GM12878 (cell line): ENCODE data around the gene NSFL1C. TPM values are rescaled to one million over a fixed set of nuclear protein-coding genes. Genes with fewer than 3 reads are reported as not detected.

Experiments
- ATAC-seq: fragments of 200-7000 bp; cut with Tn5 transposase; 3 replicates; pipeline ENCODE4 v1.9.1; 2020; ENCODE audit warnings: mild to moderate bottlenecking, moderate library complexity
- BruUV-seq: library from RNA; stranded (reverse); fragments of 400-500 nt; replicated peaks from 2 replicates; lab custom pipeline; 2021; lab: Mats Ljungman, UMichigan
- CTCF ChIA-PET: fragments of 300-600 bp; sonication (Branson Sonifier 250); formaldehyde crosslinking; extraction: SDS; loops from one replicate; lab custom pipeline; 2021; ENCODE audit warnings: inconsistent platforms; lab: Yijun Ruan, JAX
- POLR2A ChIA-PET: fragments of 350-600 bp; formaldehyde crosslinking; extraction: SDS; loops from one replicate; lab custom pipeline; 2021; ENCODE audit warnings: inconsistent platforms; lab: Charles Lee
- RAD21 ChIA-PET: fragments of 300-600 bp; sonication (Branson Sonifier 250); formaldehyde crosslinking; loops from one replicate; lab custom pipeline; 2023; ENCODE audit warnings: antibody characterized with exemption; ENCODE audit not compliant: unreplicated experiment; lab: Charles Lee
- SMC1A ChIA-PET: fragments of 300-600 bp; sonication (Branson Sonifier 250); formaldehyde crosslinking; loops from one replicate; lab custom pipeline; 2023; ENCODE audit not compliant: unreplicated experiment, uncharacterized antibody; lab: Charles Lee
- DNase-seq: peaks from one replicate; pipeline ENCODE4 v3.0.0-alpha.2; 2011; ENCODE audit warnings: low read depth, low spot score
- FAIRE-seq: peaks from 3 replicates; lab custom pipeline; 2011; peaks lifted over from hg19 to GRCh38; lab: Jason Lieb, UNC
- H2AFZ ChIP-seq: 2 replicates; pipeline ENCODE4 v1.6.0; 2011; ENCODE audit warnings: low read depth, low read length, control low read depth; ENCODE audit not compliant: control insufficient read depth
- H3K27ac ChIP-seq: 2 replicates; pipeline ENCODE4 v1.5.1; 2011; ENCODE audit warnings: control low read depth; ENCODE audit not compliant: control insufficient read depth, insufficient read depth
- H3K27me3 ChIP-seq, 2 experiments: replicated peaks in 1 of 2; 2 replicates each; pipeline versions ENCODE4 v1.6.0 to v1.6.1; 2011; ENCODE audit warnings: low read length in 1 of 2; ENCODE audit not compliant: control insufficient read depth in 2 of 2, insufficient read depth in 2 of 2
- H3K36me3 ChIP-seq, 2 experiments: 2 replicates each; pipeline ENCODE4 v1.5.1; 2011; ENCODE audit warnings: low read length in 1 of 2; ENCODE audit not compliant: control insufficient read depth in 2 of 2, insufficient read depth in 2 of 2
- H3K4me1 ChIP-seq: 2 replicates; pipeline ENCODE4 v1.6.1; 2011; ENCODE audit warnings: mild to moderate bottlenecking, low read length, moderate library complexity, mixed read lengths; ENCODE audit not compliant: control insufficient read depth, insufficient read depth
- H3K4me2 ChIP-seq: 2 replicates; pipeline ENCODE4 v1.6.0; 2011; ENCODE audit warnings: control low read depth; ENCODE audit not compliant: control insufficient read depth, insufficient read depth
- H3K4me3 ChIP-seq: fragments of 200-600 bp; sonication (generic); 2 replicates; pipeline ENCODE4 v1.5.1; 2016
- H3K79me2 ChIP-seq: 2 replicates; pipeline ENCODE4 v1.6.0; 2011; ENCODE audit warnings: low read length; ENCODE audit not compliant: control insufficient read depth, insufficient read depth
- H3K9ac ChIP-seq: 2 replicates; pipeline ENCODE4 v1.8.0; 2011; ENCODE audit warnings: low read length, control low read depth, mixed read lengths; ENCODE audit not compliant: control insufficient read depth, insufficient read depth
- H3K9me3 ChIP-seq: replicated peaks from 3 replicates; pipeline ENCODE4 v1.5.1; 2011; ENCODE audit warnings: mild to moderate bottlenecking, low read length; ENCODE audit not compliant: control insufficient read depth, insufficient read depth
- H4K20me1 ChIP-seq: 2 replicates; pipeline ENCODE4 v1.6.0; 2011; ENCODE audit not compliant: control insufficient read depth, insufficient read depth
- E2F4 ChIP-seq: IDR thresholded peaks from 2 replicates; pipeline ENCODE4 v1.6.1; 2012; ENCODE audit warnings: low read depth, low read length, improper control_type of control experiment
- EED ChIP-seq: sonication (generic); IDR thresholded peaks from 2 replicates; pipeline ENCODE4 v1.6.1; 2016; ENCODE audit warnings: antibody characterized with exemption, low read depth
- IRF3 ChIP-seq: fragments of 450-650 bp; IDR thresholded peaks from 2 replicates; pipeline ENCODE4 v1.6.1; 2014; ENCODE audit warnings: mild to moderate bottlenecking
- KDM1A ChIP-seq: fragments of 200-600 bp; sonication (generic); IDR thresholded peaks from 2 replicates; pipeline ENCODE4 v1.6.1; 2016; ENCODE audit warnings: borderline replicate concordance
- KLF5 ChIP-seq: fragments of 450-650 bp; IDR thresholded peaks from 2 replicates; pipeline ENCODE4 v1.6.1; 2014; ENCODE audit warnings: mild to moderate bottlenecking; ENCODE audit not compliant: partially characterized antibody
- NFXL1 ChIP-seq: fragments of 450-650 bp; IDR thresholded peaks from 2 replicates; pipeline ENCODE4 v1.6.1; 2017; ENCODE audit warnings: antibody characterized with exemption, mild to moderate bottlenecking, borderline replicate concordance
- NRF1 ChIP-seq: conservative IDR thresholded peaks from 2 replicates; pipeline ENCODE4 v1.6.1; 2011; ENCODE audit warnings: mild to moderate bottlenecking, low read depth, low read length, improper control_type of control experiment
- SKIL ChIP-seq: fragments of 450-650 bp; IDR thresholded peaks from 2 replicates; pipeline ENCODE4 v1.6.1; 2017; ENCODE audit warnings: mild to moderate bottlenecking, low read depth, inconsistent platforms; ENCODE audit not compliant: poor library complexity, severe bottlenecking
- TCF12 ChIP-seq: IDR thresholded peaks from 2 replicates; pipeline ENCODE4 v1.6.1; 2011; ENCODE audit warnings: low read depth, mild to moderate bottlenecking, low read length
- TCF3 ChIP-seq: IDR thresholded peaks from 2 replicates; pipeline ENCODE4 v1.6.1; 2012; ENCODE audit warnings: low read depth, mild to moderate bottlenecking, low read length, borderline replicate concordance; ENCODE audit not compliant: insufficient read depth
- ZNF687 ChIP-seq: fragments of 450-650 bp; IDR thresholded peaks from 2 replicates; pipeline ENCODE4 v1.6.1; 2017; ENCODE audit warnings: mild to moderate bottlenecking, moderate library complexity
- WGBS: methylation state at CpG from one replicate; pipeline ENCODE4 v1.1.6; 2016; ENCODE audit warnings: low lambda C conversion rate; ENCODE audit not compliant: insufficient replicate concordance, insufficient coverage; ENCODE audit errors: missing lambda C conversion rate; 5-methylcytosine and 5-hydroxymethylcytosine counted together
- in situ Hi-C: fragments of 300-500 bp; cut with MboI; formaldehyde crosslinking; loops from 9 replicates; pipeline ENCODE4 v1.14.3; 2018; ENCODE audit warnings: mixed read lengths
- intact Hi-C: fragments of 100-400 bp; cut with micrococcal nuclease; formaldehyde crosslinking; loops from one replicate; pipeline ENCODE4 v1.14.2; 2022; ENCODE audit not compliant: unreplicated experiment
- polyA plus RNA-seq, 11 experiments: library from polyadenylated mRNA; depleted of rRNA in 4 of 11; unstranded in 6 of 11; stranded (reverse) in 5 of 11; fragments of >200 nt; fragmentation: Nextera tagmentation in 4 of 11; fragmentation: Illumina TruSeq in 1 of 11; extraction: Ambion mirVana in 4 of 11; extraction: Trizol in 1 of 11; gene quantifications; 1 replicate in 1 of 11; 2 replicates in 10 of 11; pipeline versions ENCODE4 v1.2.1 to v1.2.3, GENCODE V29; 2011 to 2016; ENCODE audit warnings: inconsistent platforms in 2 of 11, missing spikeins in 2 of 11, low read depth in 1 of 11
- total RNA-seq, 4 experiments: library from RNA; depleted of rRNA in 3 of 4; stranded (reverse); fragments of >200 nt in 3 of 4; fragmentation: Illumina TruSeq in 1 of 4; extraction: Trizol in 1 of 4; gene quantifications; 2 replicates each; pipeline versions ENCODE4 v1.2.1 to v1.2.3, GENCODE V29; 2013 to 2021

NSFL1C gene
- total and polyA plus RNA-seq, 10 of the 15 experiments (the other 5 are each of a cell fraction or from before 2014, with no cell fraction given): 21.5 to 100 (median 38.1) TPM

GRCh38 chr20:1468117-1468624 lies 1.5 kb upstream of the NSFL1C start:
- BruUV-seq: no TSS peak
- Histone ChIP-seq H3K27ac (no peak overlapping the region), H3K4me3 (no peak overlapping the region), H3K9ac (no peak overlapping the region), H3K36me3 (0 out of 4 replicates have a peak, but pooled peaks cover 0 to 2% of the 10 kb centered on the region in 2 experiments), H3K9me3 (no peaks in the 10 kb centered on the region), H3K27me3 (no peaks in the 10 kb centered on the region; a peak in 1 of 4 replicates), H3K79me2 (peaks cover 19% of the 10 kb centered on the region), H4K20me1 (peaks cover 6% of the 10 kb centered on the region), H3K4me1 (peaks cover 21% of the 10 kb centered on the region), H3K4me2 (no peak overlapping the region), H2AFZ (no peak overlapping the region)
- DNase-seq: no peak
- intact Hi-C loops: no loop called here
- POLR2A ChIA-PET: interaction anchor here (1.1 to 1.6 kb wide), 2 partner anchors 9 to 309 kb away, joined by 4 read pairs; no protein-coding TSS in a partner anchor
- no peak for ATAC-seq
- CTCF ChIA-PET: interaction anchor here (0.7 to 4.8 kb wide), 18 partner anchors 10 to 484 kb away, joined by 3 to 54 read pairs (median 4); no protein-coding TSS in a partner anchor
- FAIRE-seq: no peak
- SMC1A ChIA-PET: interaction anchor here (1.0 to 4.4 kb wide), 6 partner anchors 30 to 255 kb away, joined by 3 to 24 read pairs (median 4); no protein-coding TSS in a partner anchor
- WGBS: 37% methylated on average over 7 of the region's 7 CpGs
- RAD21 ChIA-PET: interaction anchor here (1.2 to 3.9 kb wide), 5 partner anchors 25 to 309 kb away, joined by 4 to 20 read pairs (median 7); no protein-coding TSS in a partner anchor
- in situ Hi-C loops: no loop called here
- TF ChIP-seq NFXL1: no peak
- no peak for TF ChIP-seq SKIL
- no peak for TF ChIP-seq IRF3
- TF ChIP-seq TCF3: no peak
- no peak for TF ChIP-seq TCF12
- TF ChIP-seq E2F4: no peak
- no peak for TF ChIP-seq KDM1A
- TF ChIP-seq ZNF687: no peak
- no peak for TF ChIP-seq NRF1
- TF ChIP-seq KLF5: no peak
- TF ChIP-seq EED: no peak
